HG02973 (cell line): ENCODE results near the gene TRIM47.
"Not testable (repeated sequence)": the region's sequence is repeated elsewhere in the genome, so short reads cannot be mapped to it uniquely, and the experiment has no call there.

Source experiments
- ATAC-seq: cut with Tn5 transposase; IDR thresholded peaks from one replicate; pipeline ENCODE4 v1.9.1; 2021; ENCODE audit warnings: moderate library complexity; ENCODE audit not compliant: unreplicated experiment

The TRIM47 gene

DNA sequence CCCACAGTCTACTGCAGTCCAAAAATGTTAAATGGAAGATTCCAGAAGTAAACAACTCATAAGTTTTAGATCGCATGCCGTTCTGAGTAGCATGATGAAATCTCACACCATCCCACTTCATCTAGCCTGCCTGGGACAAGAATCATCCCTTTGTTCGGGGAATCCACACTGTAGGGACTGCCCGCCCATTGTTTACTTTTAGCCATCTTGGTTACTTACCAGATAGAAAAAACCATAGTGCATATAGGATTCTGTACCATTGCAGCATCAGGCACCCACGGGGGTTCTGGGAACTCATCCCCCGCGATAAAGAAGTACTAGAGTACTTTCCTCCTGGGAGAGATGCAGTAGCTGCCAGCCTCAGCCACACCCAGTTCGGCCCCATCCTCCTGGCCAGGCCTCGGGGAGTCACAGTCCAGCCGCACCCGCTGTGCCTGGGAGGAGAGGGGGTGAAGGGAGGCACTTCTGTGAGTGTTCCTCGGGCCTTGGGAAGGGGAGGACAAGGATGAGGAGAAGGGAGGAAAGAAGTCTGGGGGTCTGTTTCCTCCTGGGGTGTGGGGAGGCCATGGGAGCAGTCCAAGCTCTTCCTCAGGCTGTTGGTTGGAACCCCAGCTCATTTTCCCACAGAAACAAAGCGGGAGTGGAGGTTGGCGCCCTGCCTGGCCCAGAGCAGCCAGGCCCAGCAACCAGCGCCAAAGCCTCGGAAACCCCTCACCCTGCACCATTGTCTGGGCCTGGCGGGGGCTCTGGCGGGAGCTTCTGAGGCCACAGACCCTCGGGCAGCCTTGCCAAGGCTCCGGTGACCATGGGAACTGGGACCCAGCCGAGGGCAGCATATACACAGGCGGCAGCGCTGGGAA is 8.9 kb downstream of the TRIM47 start:
- ATAC-seq, result no peak

GRCh38 chr17:75868730-75869281 is 9.6 kb downstream of the TRIM47 start:
- not testable (repeated sequence) for ATAC-seq

- not testable (repeated sequence) for ATAC-seq
These were observed 12.8 kb downstream of the TRIM47 start for GRCh38 chr17:75865404-75866188.

- peak; percentile 6 for ATAC-seq
These were observed 13.5 kb downstream of the TRIM47 start for GRCh38 chr17:75864887-75865286.

GRCh38 chr17:75864448-75864871 is 13.9 kb downstream of the TRIM47 start:
- ATAC-seq, result peak; percentile 82

DNA sequence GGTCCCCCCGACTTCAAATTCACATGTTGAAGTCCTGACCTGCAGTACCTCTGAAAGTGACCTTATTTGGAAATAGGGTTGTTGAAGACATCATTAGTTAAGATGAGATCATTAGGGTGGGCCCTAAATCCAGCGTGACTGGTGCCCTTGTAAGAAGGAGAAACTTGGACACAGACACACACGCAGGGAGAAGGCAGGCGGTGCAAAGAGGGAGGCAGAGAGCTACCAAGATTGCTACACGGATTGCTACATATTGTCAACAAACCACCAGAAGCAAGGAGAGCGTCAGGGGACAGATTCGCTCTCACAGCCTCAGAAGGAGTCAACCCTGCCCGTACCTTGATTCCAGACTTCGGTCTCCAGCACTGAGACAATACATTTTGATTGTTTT is 16.5 kb downstream of the TRIM47 start:
- ATAC-seq, result no peak

DNA sequence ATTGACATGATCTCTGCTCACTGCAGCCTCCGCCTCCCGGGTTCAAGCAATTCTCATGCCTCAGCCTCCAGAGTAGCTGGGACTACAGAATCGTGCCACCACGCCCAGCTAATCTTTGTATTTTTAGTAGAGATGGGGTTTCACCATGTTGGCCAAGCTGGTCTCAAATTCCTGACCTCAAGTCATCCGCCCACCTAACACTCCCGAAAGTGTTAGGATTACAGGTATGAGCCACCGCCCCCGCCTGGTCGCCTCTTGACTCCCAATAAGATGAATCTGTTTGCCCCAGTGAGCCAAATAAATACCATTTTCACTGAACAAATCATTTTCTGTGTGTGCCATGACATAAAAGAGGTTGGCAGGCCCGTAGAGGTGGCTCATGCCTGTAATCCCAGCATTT is 19.0 kb downstream of the TRIM47 start:
- not testable (repeated sequence) for ATAC-seq

- peak; percentile 28 for ATAC-seq
These were observed 22.2 kb downstream of the TRIM47 start for GRCh38 chr17:75856062-75856756.

DNA sequence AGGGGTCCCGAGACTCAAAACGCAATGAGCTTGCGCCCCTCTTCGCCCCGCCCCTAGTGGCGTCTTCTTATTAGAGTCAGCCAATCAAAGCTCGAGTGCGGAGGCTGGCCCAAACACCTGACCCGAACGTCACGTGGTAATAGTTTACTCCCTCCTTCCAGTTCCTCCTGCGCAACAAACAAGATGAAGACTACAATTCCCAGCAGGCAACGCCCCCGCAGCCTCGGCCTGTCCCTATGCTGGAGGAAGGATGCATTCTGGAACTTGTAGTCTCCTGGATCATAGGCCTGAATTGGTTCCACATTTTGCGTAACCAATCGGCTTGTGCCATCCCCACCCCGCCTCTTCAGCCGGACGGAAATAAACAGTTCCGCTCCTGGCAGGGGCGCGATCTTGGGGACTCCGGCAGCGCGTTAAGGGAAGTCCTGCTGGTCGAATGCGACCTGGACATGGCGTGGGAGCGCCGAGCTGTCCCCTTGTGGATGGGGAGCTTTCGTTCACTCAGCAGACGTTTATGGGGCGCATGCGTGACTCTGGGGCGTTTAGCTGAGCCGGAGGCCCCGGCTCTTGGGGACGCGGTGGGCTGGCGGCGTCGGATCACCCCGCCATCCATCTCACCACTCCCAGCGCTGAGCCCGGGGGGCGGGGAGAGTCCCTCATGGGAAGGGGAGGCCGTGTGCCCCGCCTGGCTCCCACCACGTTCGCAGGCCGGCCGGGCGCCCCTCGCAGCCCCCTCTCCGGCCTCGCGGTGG is 22.9 kb downstream of the TRIM47 start, which contains the start of gene WBP2:
Gene WBP2, minus strand, starts transcription at position 26 of the 752 bp plus-strand sequence. CDS start 38 bp downstream, outside the sequence.
- ATAC-seq, result peak; percentile 81

GRCh38 chr17:75854881-75855309 is 23.5 kb downstream of the TRIM47 start:
- no peak for ATAC-seq

- no peak for ATAC-seq
These were observed 24.2 kb downstream of the TRIM47 start for GRCh38 chr17:75854101-75854748.

DNA sequence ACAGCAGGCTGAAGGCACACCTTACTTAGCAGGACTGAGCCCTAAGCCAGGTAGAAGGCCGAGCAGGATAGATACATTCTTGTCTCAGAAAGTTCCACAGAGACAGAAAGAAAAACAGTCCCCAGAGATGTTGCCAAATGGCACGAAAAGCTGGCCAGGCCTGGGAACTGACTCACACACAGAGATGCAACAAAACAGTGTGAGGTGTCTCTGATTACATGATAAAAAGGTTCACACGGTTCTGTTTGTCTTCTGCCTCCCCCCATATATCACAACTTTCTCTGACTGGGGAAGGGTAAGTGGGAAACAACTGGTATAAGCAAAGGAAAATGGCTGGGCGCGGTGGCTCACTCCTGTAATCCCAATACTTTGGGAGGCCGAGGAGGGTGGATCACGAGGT is 24.9 kb downstream of the TRIM47 start:
- ATAC-seq, result no peak

- not testable (repeated sequence) for ATAC-seq
These were observed 26.7 kb downstream of the TRIM47 start for GRCh38 chr17:75851693-75851991.

- no peak for ATAC-seq
These were observed 27.3 kb downstream of the TRIM47 start for GRCh38 chr17:75850928-75851692.

DNA sequence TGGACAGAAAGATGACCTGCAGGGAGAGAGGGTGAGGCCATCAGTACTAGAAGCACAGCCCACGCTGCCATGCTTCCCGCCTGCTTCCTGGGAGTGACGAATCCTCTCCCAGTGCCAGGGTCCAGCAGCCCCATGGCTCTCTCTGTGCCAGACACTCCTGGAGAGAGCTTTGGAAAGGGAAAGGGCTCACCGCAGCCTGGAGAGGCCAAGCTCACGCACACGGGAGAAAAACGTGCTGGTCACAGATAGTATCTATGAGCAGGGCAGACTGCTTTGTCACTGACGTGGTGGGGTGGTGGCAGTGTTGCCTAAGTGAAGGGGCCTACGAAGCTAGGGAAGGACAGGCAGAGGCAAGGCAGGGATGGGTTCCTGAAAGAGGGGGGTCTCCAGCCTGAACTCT is 28.7 kb downstream of the TRIM47 start:
- ATAC-seq, result no peak

GRCh38 chr17:75849279-75849646 is 29.1 kb downstream of the TRIM47 start:
- no peak for ATAC-seq

GRCh38 chr17:75848523-75849278 is 29.7 kb downstream of the TRIM47 start:
- ATAC-seq, result no peak
